SU-DHL-6 (cell line): Measurements from ENCODE around the gene SCLY.

Experiments
- CTCF ChIP-seq: fragments of 200-600 bp; sonication (generic); IDR thresholded peaks from one replicate; pipeline ENCODE4 v1.5.1; 2017; ENCODE audit warnings: antibody characterized with exemption, mild to moderate bottlenecking, low read length, moderate library complexity; ENCODE audit not compliant: insufficient read depth, poor library complexity, severe bottlenecking
- EZH2phosphoT487 ChIP-seq: fragments of 200-600 bp; sonication (generic), shearing (Covaris generic); conservative IDR thresholded peaks from 2 replicates; pipeline ENCODE4 v1.6.1; 2018; ENCODE audit warnings: mild to moderate bottlenecking, antibody characterized with exemption, low read length, moderate library complexity, mixed read lengths

- TF ChIP-seq CTCF (no peak), EZH2phosphoT487 (no peak)
These were observed 35.8 kb upstream of the SCLY start for GRCh38 chr2:238024986-238025385.
